Esophagus muscularis mucosa (tissue), 4 donors: ENCODE results near the gene EXO5. TPM values are rescaled to one million over a fixed set of nuclear protein-coding genes. Genes with fewer than 3 reads are reported as not detected.
"Not testable (repeated sequence)": the region's sequence is repeated elsewhere in the genome, so short reads cannot be mapped to it uniquely, and the experiment has no call there.

Experiments used
- DNase-seq: peaks from one replicate; pipeline ENCODE4 v3.0.0-alpha.2; 2017; ENCODE audit errors: extremely low spot score
- H3K27ac ChIP-seq, 4 donors: fragments of 200-600 bp; sonication (generic); replicated peaks in 1 of 4; 1 replicate in 3 of 4; 2 replicates in 1 of 4; pipeline ENCODE4 v1.5.1; 2016 to 2019; ENCODE audit warnings: mild to moderate bottlenecking in 1 of 4
- H3K27me3 ChIP-seq, 4 donors: fragments of 200-600 bp; sonication (generic); one replicate each; pipeline versions ENCODE4 v1.5.1 to v1.6.0; 2016 to 2019
- H3K36me3 ChIP-seq, 4 donors: fragments of 200-600 bp; sonication (generic); one replicate each; pipeline ENCODE4 v1.5.1; 2016 to 2019
- H3K4me1 ChIP-seq, 4 donors: fragments of 200-600 bp; sonication (generic); one replicate each; pipeline ENCODE4 v1.5.1; 2016 to 2019
- H3K4me3 ChIP-seq, 4 donors: fragments of 200-600 bp; sonication (generic); 1 replicate in 2 of 4; 2 replicates in 2 of 4; pipeline ENCODE4 v1.5.1; 2016 to 2019; ENCODE audit warnings: mild to moderate bottlenecking in 4 of 4, moderate library complexity in 1 of 4
- H3K9me3 ChIP-seq, 4 donors: fragments of 200-600 bp; sonication (generic); 1 replicate in 3 of 4; 2 replicates in 1 of 4; pipeline ENCODE4 v1.5.1; 2016 to 2019
- CTCF ChIP-seq, 3 experiments: fragments of 200-600 bp in 2 of 3; fragments of 450-650 bp in 1 of 3; sonication (generic) in 2 of 3; IDR thresholded peaks; one replicate each; pipeline ENCODE4 v1.5.1; 2017 to 2019; ENCODE audit warnings: antibody characterized with exemption in 3 of 3, mild to moderate bottlenecking in 2 of 3, moderate library complexity in 1 of 3
- EP300 ChIP-seq: sonication (generic); formaldehyde crosslinking; IDR thresholded peaks from one replicate; pipeline ENCODE4 v1.6.1; 2017; ENCODE audit warnings: antibody characterized with exemption
- POLR2A ChIP-seq: fragments of 450-650 bp; IDR thresholded peaks from one replicate; pipeline ENCODE4 v1.6.1; 2017; ENCODE audit warnings: antibody characterized with exemption, moderate library complexity, mild to moderate bottlenecking, low read depth
- POLR2AphosphoS5 ChIP-seq, 2 donors: sonication (generic); formaldehyde crosslinking; IDR thresholded peaks; one replicate each; pipeline ENCODE4 v1.6.1; 2017; ENCODE audit warnings: antibody characterized with exemption in 2 of 2
- WGBS: methylation state at CpG from one replicate; pipeline ENCODE4 v1.1.5; 2018; 5-methylcytosine and 5-hydroxymethylcytosine counted together
- intact Hi-C: fragments of 100-400 bp; cut with DNase I; formaldehyde crosslinking; loops from one replicate; pipeline ENCODE4 v1.15.1; 2023
- total RNA-seq, 4 donors: library from RNA; depleted of rRNA; stranded (reverse); fragments of >200 nt; gene quantifications; one replicate each; pipeline versions ENCODE4 v1.1.0 to v1.2.1, GENCODE V29; 2016

Gene EXO5
- total RNA-seq, 4 donors from 2014 or later, result 4.6 to 10.2 (median 6.7) TPM

- Histone ChIP-seq H3K36me3 (peaks cover 0 to 1% (median 0%) of the 10 kb centered on the region in 4 donors), H3K4me3 (no peak overlapping the region), H3K27ac (no peak overlapping the region), H3K9me3 (no peaks in the 10 kb centered on the region), H3K27me3 (no peaks in the 10 kb centered on the region), H3K4me1 (no peaks in the 10 kb centered on the region)
- DNase-seq, result no peak
- WGBS, result 64% methylated on average over 4 of the region's 4 CpGs
- TF ChIP-seq CTCF (IDR thresholded peaks at IDR 0.05) (no peak), POLR2AphosphoS5 (IDR thresholded peaks at IDR 0.05) (no peak), EP300 (no peak), POLR2A (no peak)
- intact Hi-C loops, result no loop called here
Observed at GRCh38 chr1:40553017-40553416, 44.5 kb downstream of the EXO5 start.

GRCh38 chr1:40554807-40555206 lies 46.2 kb downstream of the EXO5 start:
- H3K4me1 ChIP-seq, H3K27ac ChIP-seq, DNase-seq, intact Hi-C loops, H3K36me3 ChIP-seq, H3K27me3 ChIP-seq, H3K4me3 ChIP-seq, H3K9me3 ChIP-seq: not testable (repeated sequence)
- 77% methylated on average over 7 of the region's 7 CpGs for WGBS

- WGBS, result 96% methylated on average over 5 of the region's 5 CpGs
- intact Hi-C loops, result no loop called here
- no peaks in the 10 kb centered on the region for H3K9me3 ChIP-seq
- no peak overlapping the region for H3K27ac ChIP-seq
- no peak for TF ChIP-seq EP300
- no peak for TF ChIP-seq CTCF (IDR thresholded peaks at IDR 0.05)
- no peak for TF ChIP-seq POLR2AphosphoS5 (IDR thresholded peaks at IDR 0.05)
- TF ChIP-seq POLR2A, result no peak
- no peaks in the 10 kb centered on the region for H3K4me1 ChIP-seq
- no peaks in the 10 kb centered on the region for H3K27me3 ChIP-seq
- H3K36me3 ChIP-seq, result no peaks in the 10 kb centered on the region
- DNase-seq, result no peak
- no peak overlapping the region for H3K4me3 ChIP-seq
Observed at GRCh38 chr1:40556121-40556520, 47.6 kb downstream of the EXO5 start.

GRCh38 chr1:40558241-40558640 lies 49.7 kb downstream of the EXO5 start:
- WGBS, result 90% methylated on average over 1 of the region's 1 CpG
- H3K36me3 ChIP-seq, H3K27me3 ChIP-seq, H3K9me3 ChIP-seq, intact Hi-C loops, H3K27ac ChIP-seq, H3K4me1 ChIP-seq, H3K4me3 ChIP-seq, DNase-seq: not testable (repeated sequence)

- Histone ChIP-seq H3K27ac (no peak overlapping the region), H3K27me3 (no peaks in the 10 kb centered on the region), H3K4me1 (no peaks in the 10 kb centered on the region), H3K9me3 (no peaks in the 10 kb centered on the region), H3K4me3 (no peak overlapping the region), H3K36me3 (no peaks in the 10 kb centered on the region)
- DNase-seq, result no peak
- intact Hi-C loops, result no loop called here
- 76% methylated on average over 2 of the region's 2 CpGs for WGBS
- TF ChIP-seq CTCF (IDR thresholded peaks at IDR 0.05) (no peak), POLR2AphosphoS5 (IDR thresholded peaks at IDR 0.05) (no peak), EP300 (no peak), POLR2A (no peak)
Observed at GRCh38 chr1:40562185-40562584, 53.6 kb downstream of the EXO5 start.

- intact Hi-C loops, result no loop called here
- H3K4me3 ChIP-seq, result no peak overlapping the region
- no peaks in the 10 kb centered on the region for H3K4me1 ChIP-seq
- WGBS, result 85% methylated on average over 4 of the region's 4 CpGs
- H3K36me3 ChIP-seq, result no peaks in the 10 kb centered on the region
- H3K27ac ChIP-seq, result no peak overlapping the region
- no peaks in the 10 kb centered on the region for H3K9me3 ChIP-seq
- H3K27me3 ChIP-seq, result no peaks in the 10 kb centered on the region
- TF ChIP-seq POLR2AphosphoS5 (IDR thresholded peaks at IDR 0.05) (no peak), CTCF (IDR thresholded peaks at IDR 0.05) (no peak)
- DNase-seq, result no peak
Observed at GRCh38 chr1:40563266-40563665, 54.7 kb downstream of the EXO5 start.
